Naive thymus-derived CD4-positive, alpha-beta T cell (primary cell): ENCODE data around the gene RSL1D1. TPM values are rescaled to one million over a fixed set of nuclear protein-coding genes. Genes with fewer than 3 reads are reported as not detected.

ENCODE experiments used
- ATAC-seq: fragments of 150-1000 bp; cut with Tn5 transposase; 2 replicates; pipeline ENCODE4 v1.10.0; 2021; ENCODE audit warnings: mild to moderate bottlenecking, moderate library complexity
- CTCF ChIA-PET: fragments of 350-600 bp; sonication (Branson Sonifier 250); formaldehyde crosslinking; loops from one replicate; lab custom pipeline; 2021; ENCODE audit warnings: antibody characterized with exemption; lab: Charles Lee
- POLR2A ChIA-PET: fragments of 350-600 bp; sonication (Branson Sonifier 250); formaldehyde crosslinking; loops from one replicate; lab custom pipeline; 2021; ENCODE audit warnings: antibody characterized with exemption, inconsistent platforms; lab: Charles Lee
- DNase-seq, 9 donors: peaks; one replicate each; pipeline versions ENCODE4 v3.0.0 to v3.0.0-alpha.2; 2020 to 2022; ENCODE audit warnings: mixed read lengths in 1 of 9
- H3K27ac ChIP-seq: one replicate; pipeline ENCODE4 v1.7.0; 2013; ENCODE audit warnings: mild to moderate bottlenecking, low read depth, low read length, moderate library complexity
- H3K27me3 ChIP-seq, 2 donors: one replicate each; pipeline ENCODE4 v1.7.0; 2013; ENCODE audit warnings: low read length in 2 of 2, mild to moderate bottlenecking in 2 of 2, moderate library complexity in 2 of 2; ENCODE audit not compliant: control insufficient read depth in 2 of 2, insufficient read depth in 2 of 2
- H3K36me3 ChIP-seq, 3 experiments: 1 replicate in 2 of 3; 2 replicates in 1 of 3; pipeline ENCODE4 v1.7.0; 2013; ENCODE audit warnings: low read length in 3 of 3, mild to moderate bottlenecking in 3 of 3, moderate library complexity in 1 of 3; ENCODE audit not compliant: insufficient read depth in 3 of 3, control insufficient read depth in 2 of 3
- H3K4me1 ChIP-seq, 2 donors: one replicate each; pipeline ENCODE4 v1.7.0; 2013; ENCODE audit warnings: low read length in 2 of 2, mild to moderate bottlenecking in 2 of 2, moderate library complexity in 1 of 2; ENCODE audit not compliant: control insufficient read depth in 2 of 2, insufficient read depth in 2 of 2
- H3K4me3 ChIP-seq: 2 replicates; pipeline ENCODE4 v1.7.0; 2013; ENCODE audit warnings: mild to moderate bottlenecking, low read length
- H3K9me3 ChIP-seq, 3 experiments: 1 replicate in 2 of 3; 2 replicates in 1 of 3; pipeline ENCODE4 v1.7.0; 2013; ENCODE audit warnings: low read length in 3 of 3; ENCODE audit not compliant: control insufficient read depth in 2 of 3
- H3K27ac Mint-ChIP-seq, 9 donors: one replicate each; pipeline ENCODE4 v1.8.0; 2020 to 2022; ENCODE audit warnings: mixed read lengths in 9 of 9, mild to moderate bottlenecking in 8 of 9, moderate library complexity in 5 of 9, inconsistent platforms in 2 of 9
- H3K27me3 Mint-ChIP-seq, 5 donors: one replicate each; pipeline ENCODE4 v1.8.0; 2021 to 2022; ENCODE audit warnings: mixed read lengths in 5 of 5, mild to moderate bottlenecking in 1 of 5
- H3K36me3 Mint-ChIP-seq, 5 donors: one replicate each; pipeline ENCODE4 v1.8.0; 2020 to 2022; ENCODE audit warnings: mixed read lengths in 5 of 5, mild to moderate bottlenecking in 3 of 5, inconsistent platforms in 1 of 5
- H3K4me1 Mint-ChIP-seq, 7 donors: one replicate each; pipeline ENCODE4 v1.8.0; 2020 to 2022; ENCODE audit warnings: mixed read lengths in 7 of 7, mild to moderate bottlenecking in 3 of 7, inconsistent platforms in 1 of 7
- H3K4me3 Mint-ChIP-seq, 10 donors: one replicate each; pipeline ENCODE4 v1.8.0; 2020 to 2022; ENCODE audit warnings: mild to moderate bottlenecking in 10 of 10, mixed read lengths in 10 of 10, moderate library complexity in 6 of 10, inconsistent platforms in 2 of 10
- H3K9me3 Mint-ChIP-seq, 11 donors: one replicate each; pipeline ENCODE4 v1.8.0; 2020 to 2022; ENCODE audit warnings: mixed read lengths in 11 of 11, mild to moderate bottlenecking in 4 of 11, inconsistent platforms in 1 of 11, moderate library complexity in 1 of 11
- intact Hi-C, 2 donors: fragments of 100-400 bp; cut with micrococcal nuclease; formaldehyde crosslinking; loops; one replicate each; pipeline ENCODE4 v1.15.1; 2023
- polyA plus RNA-seq, 2 donors: library from polyadenylated mRNA; unstranded; fragments of 300-500 nt; fragmentation: Illumina TruSeq; gene quantifications; one replicate each; pipeline ENCODE4 v1.2.3, GENCODE V29; 2021
- total RNA-seq, 6 experiments: library from RNA in 5 of 6; stranded (reverse) in 5 of 6; gene quantifications; 1 replicate in 5 of 6; 2 replicates in 1 of 6; pipeline ENCODE4 v1.2.3 and lab custom pipeline; 2021 to 2026

RSL1D1 gene
- total and polyA plus RNA-seq, 7 experiments from 2014 or later: 141 to 312 (median 232) TPM

DNA sequence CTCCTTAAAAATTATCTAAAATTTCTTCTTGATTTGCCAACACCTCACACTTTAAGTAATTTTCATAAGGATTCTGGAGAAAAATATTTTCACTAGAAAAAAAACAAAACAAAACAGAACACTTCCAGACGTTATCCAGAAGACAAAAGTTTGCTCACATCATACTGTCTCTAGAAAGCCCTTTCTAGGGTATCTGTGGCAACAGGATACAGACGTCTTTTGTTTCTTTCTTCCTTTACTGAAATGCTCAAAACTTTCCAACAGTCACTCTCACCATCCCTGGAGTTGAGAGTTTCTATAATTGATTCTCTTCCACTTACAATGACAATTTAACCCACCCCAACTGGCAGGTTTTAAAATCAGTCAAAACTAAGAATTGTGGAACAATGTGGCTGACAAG, 56.9 kb downstream of the RSL1D1 start:
- H3K4me1 Mint-ChIP-seq: peaks cover 62 to 85% (median 76%) of the 10 kb centered on the region in 7 donors
- POLR2A ChIA-PET: interaction anchor here (0.5 to 1.7 kb wide), 2 partner anchors 10 to 106 kb away, joined by 3 to 9 read pairs; no protein-coding TSS in a partner anchor

DNA sequence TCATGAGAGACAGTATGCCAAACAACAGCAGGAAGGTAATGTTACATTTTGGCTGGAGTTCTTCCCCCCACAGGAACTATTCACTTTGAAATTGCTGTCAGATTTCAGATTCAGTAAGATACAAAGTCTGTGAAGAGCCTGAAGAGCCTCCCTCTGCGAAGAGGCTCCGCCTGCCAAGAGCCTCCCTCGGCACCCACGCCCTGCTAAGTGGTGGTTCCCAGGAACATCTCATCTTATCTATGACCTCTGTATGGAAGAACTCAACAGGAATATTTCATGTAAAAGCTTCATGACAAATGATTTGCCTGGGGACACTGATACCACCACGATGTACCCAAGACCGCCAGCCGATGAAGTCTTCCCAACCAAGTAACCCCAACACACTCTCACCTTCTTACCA, 57.5 kb downstream of the RSL1D1 start:
- ChIA-PET CTCF (interaction anchor here (1.3 kb wide), 1 partner anchor 11 kb away, joined by 4 read pairs; no protein-coding TSS in a partner anchor), POLR2A (interaction anchor here (0.5 to 1.7 kb wide), 4 partner anchors 9 to 105 kb away, joined by 3 to 11 read pairs (median 6); partner anchors contain the start of gene TXNDC11)
- H3K9me3 Mint-ChIP-seq: no peaks in the 10 kb centered on the region
- Histone ChIP-seq H3K36me3 (peaks cover 0 to 6% (median 0%) of the 10 kb centered on the region in 3 experiments), H3K4me1 (peaks cover 39 to 63% of the 10 kb centered on the region in 2 donors), H3K9me3 (no peaks in the 10 kb centered on the region), H3K27ac (peak overlapping the region; percentile 97), H3K4me3 (no peak overlapping the region), H3K27me3 (no peaks in the 10 kb centered on the region)
- no peaks in the 10 kb centered on the region for H3K27me3 Mint-ChIP-seq
- DNase-seq (peak in 1 of 9 donors; percentile 30), ATAC-seq (no peak)
- peak overlapping the region; percentile 80 to 95 (median 90) for H3K4me3 Mint-ChIP-seq
- H3K36me3 Mint-ChIP-seq: peaks cover 0 to 31% (median 9%) of the 10 kb centered on the region in 5 donors
- intact Hi-C loops: loop anchor here (10.0 kb wide), 2 partner anchors 209 to 1049 kb away; partner anchors contain the start of genes LITAF (in 1 of the 2) and NUBP1 (in 1 of the 2)
- H3K4me1 Mint-ChIP-seq: peaks cover 60 to 85% (median 74%) of the 10 kb centered on the region in 7 donors
- H3K27ac Mint-ChIP-seq: peak overlapping the region; percentile 87 to 98 (median 94)

More for the DNA sequence above, 56.9 kb downstream of the RSL1D1 start:
- no peaks in the 10 kb centered on the region for H3K27me3 ChIP-seq
- Mint-ChIP-seq H3K36me3 (peaks cover 0 to 29% (median 9%) of the 10 kb centered on the region in 5 donors), H3K4me3 (peak overlapping the region; percentile 83 to 97 (median 92)), H3K27me3 (no peaks in the 10 kb centered on the region), H3K27ac (peak overlapping the region; percentile 87 to 98 (median 94)), H3K9me3 (no peaks in the 10 kb centered on the region)
- CTCF ChIA-PET: interaction anchor here (1.3 kb wide), 1 partner anchor 12 kb away, joined by 4 read pairs; no protein-coding TSS in a partner anchor
- peaks cover 0 to 6% (median 0%) of the 10 kb centered on the region in 3 experiments for H3K36me3 ChIP-seq
- peaks cover 41 to 63% of the 10 kb centered on the region in 2 donors for H3K4me1 ChIP-seq
- peak overlapping the region; percentile 97 for H3K27ac ChIP-seq
- H3K4me3 ChIP-seq: no peak overlapping the region
- ATAC-seq (no peak), DNase-seq (peak in 2 of 9 donors; percentile 12 to 30)
- intact Hi-C loops: loop anchor here (10.0 kb wide), 2 partner anchors 210 to 1050 kb away; partner anchors contain the start of genes LITAF (in 1 of the 2) and NUBP1 (in 1 of the 2)
- H3K9me3 ChIP-seq: no peaks in the 10 kb centered on the region

DNA sequence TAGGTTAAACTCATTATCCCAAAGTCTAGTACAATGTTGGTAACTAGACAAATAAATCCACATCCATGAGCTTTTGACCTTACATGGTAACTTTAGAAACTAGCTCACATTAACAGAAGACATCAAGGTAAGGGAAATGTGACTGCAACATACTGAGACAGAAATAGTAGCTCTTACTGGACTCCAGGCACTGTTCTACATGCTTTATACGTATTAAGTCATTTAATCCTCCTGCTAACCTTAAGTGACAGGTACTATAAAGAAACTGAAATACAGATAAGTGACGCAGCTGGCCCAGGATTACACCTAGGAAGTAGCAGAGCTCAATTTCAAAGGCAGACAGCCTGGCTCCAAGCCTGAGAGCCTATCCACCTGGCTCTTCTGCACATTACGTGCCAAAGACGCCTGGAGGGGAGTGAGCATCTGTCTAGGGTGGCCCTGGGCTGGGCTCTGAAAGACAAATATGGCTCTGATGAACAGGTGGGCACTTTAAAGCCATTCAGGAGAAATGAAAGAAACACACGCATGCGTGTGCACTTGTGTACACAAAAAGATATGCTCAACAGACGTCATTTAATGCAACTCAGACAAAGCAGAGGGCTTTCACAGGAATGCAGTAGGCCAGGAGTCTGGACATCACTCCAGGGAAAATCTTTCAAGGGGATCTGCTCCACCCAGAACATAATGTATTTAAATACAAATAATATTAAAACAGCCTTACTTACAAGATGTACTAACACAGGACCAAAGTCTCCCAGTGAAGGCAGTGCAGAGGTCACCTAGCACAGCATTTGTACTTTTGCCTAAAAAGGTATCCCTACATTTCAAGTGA, 58.7 kb downstream of the RSL1D1 start:
- intact Hi-C loops: loop anchor here (10.0 kb wide), 2 partner anchors 208 to 1048 kb away; partner anchors contain the start of genes LITAF (in 1 of the 2) and NUBP1 (in 1 of the 2)
- DNase-seq (peak in 5 of 9 donors; percentile 40 to 76 (median 44)), ATAC-seq (peak; percentile 8)
- peaks cover 29 to 54% of the 10 kb centered on the region in 2 donors for H3K4me1 ChIP-seq
- no peaks in the 10 kb centered on the region for H3K9me3 ChIP-seq
- ChIA-PET CTCF (interaction anchor here (1.0 to 1.2 kb wide), 2 partner anchors 12 to 21 kb away, joined by 3 to 4 read pairs; no protein-coding TSS in a partner anchor), POLR2A (interaction anchor here (0.7 to 1.7 kb wide), 8 partner anchors 8 to 119 kb away, joined by 3 to 11 read pairs (median 3); partner anchors contain the start of gene TXNDC11)
- Mint-ChIP-seq H3K27ac (peak overlapping the region; percentile 45 to 98 (median 94)), H3K9me3 (no peaks in the 10 kb centered on the region), H3K27me3 (no peaks in the 10 kb centered on the region), H3K36me3 (peaks cover 0 to 35% (median 9%) of the 10 kb centered on the region in 5 donors), H3K4me3 (peak overlapping the region; percentile 26 to 95 (median 66)), H3K4me1 (peaks cover 58 to 85% (median 70%) of the 10 kb centered on the region in 7 donors)
- H3K4me3 ChIP-seq: no peak overlapping the region
- no peaks in the 10 kb centered on the region for H3K27me3 ChIP-seq
- H3K36me3 ChIP-seq: peaks cover 0 to 6% (median 0%) of the 10 kb centered on the region in 3 experiments
- H3K27ac ChIP-seq: peak overlapping the region; percentile 97

DNA sequence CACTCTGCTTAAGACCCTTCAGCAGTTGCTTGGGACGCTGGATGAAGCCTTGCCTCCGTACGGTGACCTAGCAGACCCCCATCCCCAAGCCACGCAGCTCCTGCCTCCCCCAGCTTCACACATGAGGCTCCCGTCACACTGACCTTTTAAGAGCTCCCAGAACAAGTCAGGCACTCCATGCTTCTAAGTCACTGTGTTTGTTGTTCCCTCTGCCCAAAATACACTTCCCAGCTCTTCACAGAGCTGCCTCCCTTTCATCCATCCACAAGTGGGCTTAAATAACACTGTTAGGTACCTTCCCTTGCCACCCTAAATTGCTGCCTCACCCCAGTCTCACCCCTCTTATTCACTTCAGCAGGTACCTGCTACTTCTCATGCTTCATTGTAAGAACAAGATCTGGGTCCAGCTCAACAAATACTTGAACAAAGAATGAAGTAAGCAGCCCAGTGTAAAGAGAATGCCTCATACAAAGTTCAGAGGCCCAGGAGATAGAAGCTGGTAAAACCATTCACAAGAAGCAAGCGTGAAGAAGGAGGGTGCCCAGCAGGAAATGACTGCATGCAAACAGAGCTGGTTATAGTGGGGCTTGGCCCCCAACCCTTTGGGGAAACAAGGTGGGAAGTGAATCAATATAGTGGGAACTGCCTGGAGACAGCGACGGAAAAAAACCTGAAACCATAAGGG, 60.1 kb downstream of the RSL1D1 start:
- CTCF ChIA-PET: interaction anchor here (1.0 to 1.2 kb wide), 2 partner anchors 11 to 19 kb away, joined by 3 to 4 read pairs; no protein-coding TSS in a partner anchor
- no peak for ATAC-seq
- Histone ChIP-seq H3K27ac (peak overlapping the region; percentile 97), H3K9me3 (no peaks in the 10 kb centered on the region), H3K4me3 (no peak overlapping the region), H3K36me3 (peaks cover 0 to under 1% (median 0%) of the 10 kb centered on the region in 3 experiments), H3K4me1 (peaks cover 37 to 64% of the 10 kb centered on the region in 2 donors), H3K27me3 (no peaks in the 10 kb centered on the region)
- no peak for DNase-seq
- Mint-ChIP-seq H3K4me3 (peak overlapping the region in 9 of 10 donors; percentile 2 to 58 (median 23)), H3K27ac (peak overlapping the region; percentile 39 to 98 (median 87)), H3K4me1 (peaks cover 67 to 94% (median 81%) of the 10 kb centered on the region in 7 donors), H3K36me3 (peaks cover 0 to 35% (median 9%) of the 10 kb centered on the region in 5 donors), H3K9me3 (no peaks in the 10 kb centered on the region), H3K27me3 (no peaks in the 10 kb centered on the region)
- intact Hi-C loops: loop anchor here (10.0 kb wide), 2 partner anchors 206 to 1046 kb away; partner anchors contain the start of genes LITAF (in 1 of the 2) and NUBP1 (in 1 of the 2)
- POLR2A ChIA-PET: interaction anchor here (0.6 to 1.0 kb wide), 2 partner anchors 9 to 15 kb away, joined by 4 to 11 read pairs; no protein-coding TSS in a partner anchor

DNA sequence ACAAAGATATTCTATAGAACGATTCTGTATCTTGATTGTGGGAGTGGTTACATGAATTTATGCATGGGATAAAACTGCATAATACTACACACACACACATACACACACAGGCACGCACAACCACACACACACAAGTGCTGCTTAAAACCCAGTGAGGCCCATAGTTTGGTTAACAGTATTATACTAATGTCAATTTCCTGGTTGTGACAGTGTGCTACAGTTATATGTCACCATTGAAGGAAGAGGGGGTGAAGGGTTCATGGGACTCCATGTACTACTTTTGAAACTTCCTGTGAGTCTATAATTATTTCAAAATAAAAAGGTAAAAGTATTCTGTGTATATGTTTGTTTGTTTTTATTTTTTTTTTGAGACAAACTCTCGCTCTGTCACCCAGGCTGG, 62.4 kb downstream of the RSL1D1 start:
- Mint-ChIP-seq H3K36me3 (peaks cover 0 to 19% (median 5%) of the 10 kb centered on the region in 5 donors), H3K4me3 (peak overlapping the region in 2 of 10 donors; percentile 18 to 40), H3K27me3 (no peaks in the 10 kb centered on the region), H3K4me1 (peaks cover 55 to 88% (median 70%) of the 10 kb centered on the region in 7 donors), H3K27ac (peak overlapping the region in 8 of 9 donors; percentile 59 to 95 (median 87)), H3K9me3 (no peaks in the 10 kb centered on the region)
- Histone ChIP-seq H3K9me3 (no peaks in the 10 kb centered on the region), H3K4me3 (no peak overlapping the region), H3K27me3 (no peaks in the 10 kb centered on the region), H3K27ac (no peak overlapping the region), H3K36me3 (no peaks in the 10 kb centered on the region), H3K4me1 (peaks cover 29 to 60% of the 10 kb centered on the region in 2 donors)
- intact Hi-C loops: no loop called here
- ChIA-PET POLR2A (no interaction called here), CTCF (interaction anchor here (1.0 kb wide), 1 partner anchor 17 kb away, joined by 3 read pairs; no protein-coding TSS in a partner anchor)
- no peak for ATAC-seq
- DNase-seq: peak in 1 of 9 donors; percentile 25
